GM18526 (cell line): ENCODE data around the gene NFKBIE.

ENCODE experiments used
- POLR2A ChIP-seq: IDR thresholded peaks from 3 replicates; pipeline ENCODE4 v1.6.1; 2011; ENCODE audit not compliant: insufficient read length; ENCODE audit errors: extremely low read depth

NFKBIE gene

DNA sequence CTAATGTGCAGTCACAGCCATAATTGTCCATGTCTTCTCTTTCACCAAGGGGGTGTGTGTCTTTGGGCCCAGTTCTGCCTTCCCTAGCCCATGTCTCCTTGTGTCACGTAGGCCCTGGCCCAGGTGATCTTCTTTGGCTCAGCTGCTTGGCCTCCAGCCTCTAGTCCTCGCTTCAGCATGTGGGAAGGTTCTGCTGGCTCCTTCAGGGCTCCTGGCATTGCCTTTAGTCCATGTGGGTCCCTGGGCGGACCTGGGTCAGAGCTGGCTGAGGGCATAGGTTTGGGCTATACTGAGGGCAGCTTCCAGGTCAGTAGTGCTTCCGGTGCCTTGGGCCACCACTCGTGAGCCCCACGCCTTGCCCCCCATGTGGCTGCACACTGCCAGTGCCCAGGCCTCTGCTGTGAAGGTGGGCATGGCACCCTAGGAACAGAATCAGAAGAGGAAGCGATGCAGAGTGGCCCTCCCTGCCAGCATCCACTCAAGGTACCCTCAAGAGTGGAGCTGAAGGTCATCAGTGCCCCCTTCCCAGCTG lies 35.0 kb upstream of the NFKBIE start:
- no peak for TF ChIP-seq POLR2A

DNA sequence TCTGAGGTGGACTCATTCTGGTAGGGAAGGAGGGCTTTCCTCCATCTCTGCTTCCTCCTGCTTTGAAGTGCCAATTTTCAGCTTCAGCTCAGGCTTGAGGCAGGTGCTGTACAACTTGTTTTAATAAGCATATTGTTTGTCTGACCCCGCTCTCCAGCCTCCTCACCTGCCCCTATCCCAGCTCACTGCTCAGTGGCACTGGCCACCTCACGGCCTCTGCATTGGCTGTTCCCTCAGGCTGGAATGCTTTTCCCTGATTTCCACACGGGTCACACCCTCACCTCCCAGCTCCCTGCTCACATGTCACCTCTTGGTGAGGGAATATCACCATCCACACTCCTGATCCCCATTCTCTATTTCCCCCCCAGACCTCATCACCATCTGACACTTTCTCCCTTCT lies 33.5 kb upstream of the NFKBIE start:
- no peak for TF ChIP-seq POLR2A

DNA sequence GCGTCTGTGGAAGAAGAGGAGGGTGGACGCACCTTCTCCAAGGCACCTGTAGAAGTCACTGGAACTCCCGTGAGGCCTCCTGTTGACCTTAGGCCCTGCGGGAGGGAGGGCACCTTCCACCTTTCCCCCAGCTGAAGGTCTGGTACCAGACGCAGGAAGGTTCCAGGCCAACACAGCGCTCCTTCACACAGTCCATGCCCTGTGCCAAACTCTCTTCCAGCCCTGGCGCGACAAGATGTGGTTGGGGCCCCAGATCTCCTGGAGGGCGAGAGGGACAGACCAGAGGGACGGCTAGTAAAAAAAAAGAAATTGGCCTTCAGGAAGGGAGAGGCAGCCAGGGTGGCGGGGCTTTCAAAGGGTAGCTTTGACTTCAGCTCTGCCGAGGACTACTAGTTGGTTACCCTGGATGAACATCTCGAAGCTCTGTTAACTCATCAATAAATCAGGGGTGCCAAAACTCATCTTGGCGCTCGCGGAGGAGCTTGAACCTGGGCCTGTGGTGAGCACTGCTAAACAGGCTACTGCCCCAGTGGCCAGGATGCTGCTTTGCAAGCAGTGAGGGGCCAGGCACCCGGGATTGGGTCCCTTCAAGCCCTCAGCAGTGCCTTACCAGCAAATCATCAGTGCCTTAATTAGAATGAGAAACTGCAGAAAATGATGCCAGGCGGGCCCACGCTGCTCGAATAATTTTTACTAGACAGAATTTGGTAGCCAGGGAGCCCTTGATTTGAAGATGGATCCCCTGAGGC lies 32.9 kb upstream of the NFKBIE start:
- no peak for TF ChIP-seq POLR2A

DNA sequence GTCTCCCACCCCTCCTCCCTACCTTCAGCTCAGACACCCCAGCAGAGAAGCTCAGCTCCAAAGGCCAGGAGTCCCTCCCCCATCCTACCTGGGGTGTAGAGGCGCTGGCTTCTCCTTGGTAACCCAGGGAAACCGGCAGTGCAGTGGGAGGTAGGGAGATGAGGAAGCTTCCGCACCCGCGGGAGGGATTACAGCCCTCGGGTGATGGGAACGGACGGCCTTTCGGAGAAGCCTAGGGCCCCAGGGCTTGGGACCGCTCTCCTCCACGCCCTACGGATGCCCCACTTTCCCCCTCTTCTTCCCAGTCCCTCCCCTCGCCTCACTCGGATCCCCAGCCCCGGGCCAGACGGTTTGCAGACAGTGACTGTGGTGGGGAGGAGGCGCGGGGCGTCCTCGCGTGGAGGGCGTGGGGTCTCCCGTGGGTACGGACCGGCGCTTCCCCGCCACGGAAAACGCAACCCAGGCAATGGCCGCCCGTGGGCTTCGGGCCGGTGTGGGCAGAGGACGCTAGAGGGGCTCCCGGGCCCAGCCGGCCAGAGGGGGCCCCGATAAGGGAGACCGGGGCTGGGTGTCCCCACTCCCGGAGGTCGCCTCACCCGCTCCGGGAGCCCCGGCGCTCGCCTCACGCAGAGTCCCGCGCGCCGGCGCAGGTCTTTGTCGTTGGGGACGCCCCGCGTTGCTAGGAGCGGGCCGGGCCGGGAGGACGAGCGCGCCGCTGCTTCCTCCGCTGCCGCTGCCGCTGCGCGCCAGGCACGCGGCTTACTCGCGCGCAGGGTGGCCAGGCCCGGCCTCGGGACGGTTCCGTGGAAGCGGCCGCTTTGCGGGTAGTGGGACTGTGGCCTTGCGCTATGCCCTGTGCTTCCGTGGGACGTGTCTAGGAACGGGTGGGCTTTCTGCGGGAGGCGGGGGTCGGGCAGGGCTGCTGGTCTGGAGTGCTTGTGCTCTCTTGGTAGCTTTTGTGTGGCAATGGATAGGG lies 32.0 kb upstream of the NFKBIE start:
- no peak for TF ChIP-seq POLR2A

DNA sequence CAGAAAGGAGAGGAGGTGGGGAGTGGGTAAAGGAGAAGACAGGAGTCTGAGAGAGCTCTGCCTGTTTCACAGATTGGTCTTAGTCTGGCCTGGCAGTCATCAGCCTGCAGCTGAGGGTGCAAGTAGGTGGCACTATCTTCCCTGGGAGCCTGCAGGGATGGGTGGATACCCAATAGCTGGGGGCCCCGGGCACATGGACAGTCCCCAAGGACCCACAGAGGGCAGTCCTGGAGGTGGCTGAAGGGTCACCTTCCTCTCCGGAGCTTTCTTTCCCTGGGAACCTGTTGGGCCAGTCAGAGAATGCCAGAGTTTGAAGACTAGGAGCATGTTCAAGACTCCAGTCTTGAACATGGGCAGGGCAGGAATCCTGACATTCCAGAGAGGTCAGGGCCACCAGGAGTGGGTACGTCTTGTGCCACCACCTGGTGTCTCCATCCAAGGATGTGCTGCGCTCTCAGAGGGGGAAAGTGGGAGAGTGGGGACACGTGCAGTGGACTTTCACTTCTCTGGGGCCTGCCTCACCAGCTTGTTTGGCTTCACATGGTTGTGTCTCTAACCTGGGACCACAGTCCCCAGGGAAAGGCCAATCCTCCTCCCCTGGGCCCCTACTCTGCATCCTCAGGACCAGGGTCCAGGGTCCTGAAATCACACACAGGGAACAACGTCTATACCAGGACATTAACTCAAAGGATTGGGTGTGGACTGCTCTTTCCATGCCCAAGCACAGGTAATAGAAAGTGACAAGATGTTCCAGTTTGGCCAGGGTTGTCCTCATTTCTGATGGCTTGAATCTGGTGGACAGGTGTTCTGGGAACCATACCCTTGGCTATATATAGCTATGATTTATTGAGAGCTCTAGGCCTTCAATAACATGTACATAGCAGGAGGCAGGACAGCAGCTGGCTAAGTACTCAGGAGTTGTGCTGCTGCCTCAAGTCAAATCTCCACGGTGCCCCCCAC lies 29.8 kb upstream of the NFKBIE start:
- no peak for TF ChIP-seq POLR2A

DNA sequence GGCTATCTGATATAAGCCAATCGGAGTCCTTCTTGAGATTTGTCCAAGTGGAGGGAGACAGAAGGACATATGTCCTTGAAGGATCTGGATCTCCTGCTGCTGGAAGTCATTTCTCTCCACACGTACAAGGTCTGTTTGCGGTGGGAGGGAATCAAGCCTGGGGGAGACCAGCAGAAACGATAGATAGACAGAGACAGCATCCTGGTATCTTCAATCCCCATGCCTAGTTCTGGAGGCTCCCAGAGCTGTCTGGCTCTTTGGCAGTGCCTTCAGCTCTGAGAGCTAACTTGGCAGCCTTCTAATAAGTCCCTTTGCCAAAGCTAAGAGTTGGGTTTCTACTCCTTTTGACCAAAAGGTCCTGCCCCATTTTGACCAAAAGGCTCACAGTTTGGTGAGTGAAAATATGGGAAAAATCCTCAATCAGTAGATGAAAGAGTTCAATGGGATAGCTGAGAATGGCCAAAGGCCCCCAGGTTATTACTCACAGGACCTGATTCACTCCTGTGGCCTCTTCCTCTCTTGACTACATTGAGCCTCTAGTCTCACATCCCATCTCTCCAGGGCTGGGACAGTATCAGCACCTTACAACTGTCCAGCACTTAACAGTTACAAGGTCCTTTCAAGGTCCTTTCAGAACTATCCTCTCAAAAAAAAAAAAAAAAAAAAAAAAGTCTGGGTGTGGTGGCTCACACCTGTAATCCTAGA lies 27.5 kb upstream of the NFKBIE start:
- no peak for TF ChIP-seq POLR2A

DNA sequence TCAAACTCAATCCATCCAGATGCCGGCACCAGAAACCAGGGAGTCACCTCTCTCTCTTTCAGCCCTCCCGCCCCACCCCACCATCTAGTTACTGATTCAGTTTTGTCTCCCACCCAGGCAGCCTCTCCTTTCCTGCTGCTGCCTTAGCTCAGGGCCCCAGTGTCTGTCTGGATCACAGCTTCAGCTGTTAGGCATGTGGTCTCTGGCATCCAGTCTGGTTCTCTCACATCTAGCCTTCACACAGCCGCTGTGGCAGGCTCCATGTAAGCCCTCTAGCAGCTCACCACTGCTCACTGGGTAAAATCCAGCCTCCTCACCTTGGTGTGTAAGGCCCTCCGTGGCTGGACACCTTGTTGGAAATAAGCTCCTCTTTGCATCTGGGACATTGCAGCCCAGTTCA lies 26.5 kb upstream of the NFKBIE start:
- TF ChIP-seq POLR2A = no peak

DNA sequence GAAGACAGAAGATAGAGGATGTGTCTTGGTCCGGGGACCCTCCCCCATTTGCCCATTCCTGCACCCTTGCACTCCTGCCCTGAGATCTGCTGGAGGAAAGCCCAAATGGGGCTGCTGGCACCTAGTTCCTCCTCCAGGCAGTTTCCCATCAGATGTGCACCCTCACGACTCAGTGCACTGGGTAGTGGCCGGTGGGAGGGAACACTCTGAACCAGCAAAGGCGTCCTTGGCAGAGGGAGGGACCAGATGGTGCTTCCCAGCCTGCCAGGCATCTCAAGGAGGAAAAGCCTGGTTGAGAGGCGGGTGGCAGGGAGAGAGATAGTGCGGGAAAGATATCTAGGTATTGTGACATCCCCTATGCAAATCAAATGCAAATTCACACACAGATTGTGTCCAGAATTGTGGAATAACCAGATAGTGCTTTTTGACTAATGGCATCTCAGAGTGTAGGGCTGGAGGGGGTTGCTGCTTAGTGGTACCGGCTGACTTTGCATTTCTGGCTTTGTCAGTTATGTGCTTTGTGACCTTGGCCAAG lies 24.4 kb upstream of the NFKBIE start:
- TF ChIP-seq POLR2A = no peak

DNA sequence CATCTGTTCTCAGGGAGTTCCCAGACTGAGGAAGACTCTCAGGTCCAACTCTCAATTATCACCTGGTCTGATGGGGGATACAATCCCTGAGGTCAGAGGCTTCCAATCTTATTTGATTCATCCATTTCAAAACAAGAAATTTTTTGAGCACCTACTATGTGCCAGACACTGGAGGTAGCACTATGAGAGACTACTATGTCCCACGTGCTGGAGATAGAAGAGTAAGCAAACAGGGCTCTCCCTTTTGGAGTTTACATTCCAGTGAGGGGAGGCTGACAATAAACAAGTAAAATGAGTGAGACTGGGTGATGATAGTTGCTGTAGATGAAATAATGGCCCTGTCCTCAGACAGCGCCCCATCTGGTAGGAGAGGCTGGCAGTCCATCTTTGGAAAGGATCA lies 21.4 kb upstream of the NFKBIE start:
- no peak for TF ChIP-seq POLR2A

DNA sequence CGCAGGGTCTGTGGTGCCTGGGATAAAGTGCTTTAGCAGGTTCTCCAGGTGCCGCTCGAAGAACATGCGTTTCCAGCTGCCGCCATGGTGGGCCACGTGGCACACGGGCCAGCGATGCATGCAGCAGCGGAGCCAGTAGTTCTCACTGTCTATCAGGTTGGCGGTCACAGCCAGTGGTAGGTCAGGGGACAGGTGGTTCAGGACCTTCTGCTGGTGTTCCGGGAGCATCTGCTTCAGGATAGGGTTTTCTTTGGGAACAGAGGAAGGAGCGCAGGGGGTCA lies 20.9 kb upstream of the NFKBIE start:
- no peak for TF ChIP-seq POLR2A

DNA sequence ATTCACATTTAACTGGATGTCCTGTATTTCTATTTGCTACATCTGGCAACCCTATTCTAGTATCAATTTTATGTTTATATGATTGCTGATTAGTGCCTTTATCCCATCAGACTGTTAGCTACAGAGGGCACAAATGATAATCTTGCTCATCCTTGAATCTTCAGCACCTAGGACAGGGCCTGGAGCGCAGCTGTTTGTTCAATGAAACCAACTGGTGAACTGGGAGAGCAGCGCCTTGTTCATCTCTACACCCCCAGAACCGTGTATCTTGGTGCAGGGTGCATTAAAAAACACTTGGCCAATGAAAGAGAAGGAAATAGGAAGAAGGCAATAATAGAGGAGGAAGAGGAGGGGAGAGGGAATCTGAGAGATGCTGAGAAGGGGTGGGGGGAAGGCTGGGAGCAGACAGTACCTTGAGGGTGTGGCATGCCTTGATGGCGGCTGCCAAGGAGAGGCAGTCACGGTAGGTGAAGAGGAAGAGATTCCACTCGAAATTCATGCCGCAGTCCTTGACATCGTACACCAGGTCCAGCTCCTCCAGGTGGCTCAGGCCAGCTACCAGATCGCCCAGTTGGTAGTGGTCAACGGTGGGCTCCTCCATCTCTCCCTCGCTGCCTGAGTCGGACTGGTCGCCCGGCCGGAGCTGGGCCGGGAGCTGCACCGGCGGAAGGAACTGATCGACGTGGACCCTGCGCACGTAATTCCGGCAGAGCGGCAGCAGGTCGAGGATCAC lies 20.4 kb upstream of the NFKBIE start:
- TF ChIP-seq POLR2A = no peak

DNA sequence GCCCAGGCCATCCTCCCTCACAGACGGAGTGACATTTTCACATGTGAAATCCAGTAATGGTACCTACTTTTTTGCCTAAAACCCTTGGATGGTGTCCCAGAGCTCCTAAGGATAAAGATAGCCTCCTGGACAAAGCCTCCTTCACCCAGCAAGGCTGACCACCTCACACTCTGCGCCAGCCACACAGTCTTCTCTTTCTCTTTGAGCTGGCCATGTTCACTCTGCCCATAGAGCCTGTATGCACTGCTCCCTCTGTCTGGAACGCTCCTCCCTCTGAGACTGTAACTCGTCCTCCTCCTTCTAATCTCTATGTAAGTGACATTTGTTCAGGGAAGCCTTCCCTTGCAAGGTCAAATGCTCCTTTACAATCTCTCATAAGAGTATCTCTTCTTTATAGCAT lies 19.5 kb upstream of the NFKBIE start:
- no peak for TF ChIP-seq POLR2A

DNA sequence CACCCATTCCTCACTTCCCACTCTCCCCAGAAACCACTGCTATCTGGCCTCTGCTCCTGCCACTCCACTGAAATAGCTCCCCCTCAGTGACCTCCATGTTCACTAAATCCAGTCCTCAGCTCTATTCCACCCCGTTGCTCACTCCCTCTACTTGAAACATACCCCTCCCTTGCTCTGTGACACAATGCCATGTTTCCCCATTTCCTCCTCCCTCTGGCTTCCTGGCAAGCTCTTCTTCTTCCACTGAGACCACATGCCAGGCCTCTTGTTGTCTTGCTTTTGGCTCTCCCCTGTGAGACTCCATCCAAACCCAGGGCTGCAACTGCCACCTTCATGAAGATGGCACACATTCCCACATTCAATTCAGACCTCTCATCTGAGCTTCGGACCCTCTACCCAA lies 18.8 kb upstream of the NFKBIE start:
- no peak for TF ChIP-seq POLR2A
